KMS-11 (cell line): Measurements from ENCODE around the gene SLC7A6.

Experiments
- H2AFZ ChIP-seq: fragments of 200-600 bp; sonication (generic); 2 replicates; pipeline ENCODE4 v1.6.1; 2016; ENCODE audit warnings: antibody characterized with exemption, mixed run types, low read depth
- H3K27ac ChIP-seq: fragments of 200-600 bp; sonication (generic); 2 replicates; pipeline ENCODE4 v1.6.1; 2016; ENCODE audit warnings: mild to moderate bottlenecking, mixed run types
- H3K27me3 ChIP-seq: fragments of 200-600 bp; sonication (generic); 2 replicates; pipeline ENCODE4 v1.6.1; 2017; ENCODE audit warnings: mild to moderate bottlenecking, low read depth, mixed run types, moderate library complexity; ENCODE audit not compliant: insufficient read depth
- H3K36me3 ChIP-seq: fragments of 200-600 bp; sonication (generic); 2 replicates; pipeline ENCODE4 v1.6.1; 2017; ENCODE audit warnings: mild to moderate bottlenecking, mixed run types; ENCODE audit not compliant: insufficient read depth
- H3K4me1 ChIP-seq: fragments of 200-600 bp; sonication (generic); 2 replicates; pipeline ENCODE4 v1.6.1; 2016; ENCODE audit warnings: mild to moderate bottlenecking, low read depth, mixed run types; ENCODE audit not compliant: poor library complexity, severe bottlenecking
- H3K4me2 ChIP-seq: fragments of 200-600 bp; sonication (generic); 2 replicates; pipeline ENCODE4 v1.7.0; 2016; ENCODE audit warnings: mild to moderate bottlenecking, mixed run types
- H3K4me3 ChIP-seq: fragments of 200-600 bp; sonication (generic); IDR thresholded peaks from 2 replicates; pipeline ENCODE4 v1.6.1; 2017; ENCODE audit warnings: low read depth, low read length, mixed read lengths; ENCODE audit not compliant: insufficient read depth
- H3K79me2 ChIP-seq: fragments of 200-600 bp; sonication (generic); 2 replicates; pipeline ENCODE4 v1.6.1; 2016; ENCODE audit warnings: low read depth, mixed run types; ENCODE audit not compliant: insufficient read depth
- H3K9ac ChIP-seq: fragments of 200-600 bp; sonication (generic); 2 replicates; pipeline ENCODE4 v1.6.1; 2016; ENCODE audit warnings: mild to moderate bottlenecking, mixed run types
- H4K20me1 ChIP-seq: fragments of 200-600 bp; sonication (generic); 2 replicates; pipeline ENCODE4 v1.6.1; 2016; ENCODE audit warnings: mild to moderate bottlenecking, mixed run types; ENCODE audit not compliant: insufficient read depth
- TF ChIP-seq, protein P1 (sequence below): fragments of 200-600 bp; sonication (generic); conservative IDR thresholded peaks from 2 replicates; pipeline ENCODE4 v1.6.1; 2017; ENCODE audit warnings: low read depth, mild to moderate bottlenecking, antibody characterized with exemption, low read length, moderate library complexity, mixed read lengths

SLC7A6 gene

DNA sequence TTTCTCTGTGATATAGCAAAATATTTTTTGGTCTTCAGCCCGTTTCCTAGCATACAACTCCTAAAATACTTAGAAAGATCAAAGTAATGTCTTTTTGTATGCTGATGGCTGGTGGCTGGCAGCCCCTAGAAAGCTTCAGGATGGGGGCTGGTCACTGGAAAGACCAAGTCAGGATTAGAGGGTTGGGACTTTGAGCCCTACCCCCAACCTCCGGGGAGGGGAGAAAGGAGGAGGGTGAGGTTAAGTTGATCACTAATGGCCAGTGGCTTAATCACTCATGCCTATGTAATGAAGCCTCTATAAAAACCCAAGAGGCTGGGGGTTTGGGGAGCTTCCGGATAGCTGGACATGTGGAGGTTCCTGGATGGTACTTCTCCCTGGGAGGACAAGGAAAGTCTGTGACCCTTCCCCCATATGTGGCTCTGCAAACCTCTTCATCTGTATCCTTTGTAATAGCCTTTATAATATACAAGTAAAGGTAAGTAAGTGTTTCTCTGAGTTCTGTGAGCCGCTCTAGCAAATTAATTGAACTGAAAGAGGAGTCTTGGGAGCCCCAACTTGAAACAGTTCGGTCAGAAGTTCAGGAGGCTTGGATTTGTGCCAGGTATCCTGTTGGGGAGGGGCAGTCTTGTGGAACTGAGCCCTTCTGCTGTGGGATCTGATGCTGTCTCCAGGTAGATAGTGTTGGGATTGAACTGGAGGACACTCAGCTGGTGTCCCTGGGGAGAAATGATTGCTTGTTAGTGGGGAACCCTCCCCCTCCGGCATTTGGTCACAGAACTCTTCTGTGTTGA is 3.5 kb downstream of the SLC7A6 start:
- Histone ChIP-seq H4K20me1 (peaks cover 34% of the 10 kb centered on the region), H3K36me3 (peaks cover 3% of the 10 kb centered on the region; the same call in 1 of the 2 replicates), H3K27ac (no peak overlapping the region), H3K4me1 (peaks cover 71% of the 10 kb centered on the region), H3K4me2 (no peak overlapping the region), H3K9ac (no peak overlapping the region), H3K79me2 (peaks cover 83% of the 10 kb centered on the region), H3K27me3 (no peaks in the 10 kb centered on the region), H2AFZ (no peak overlapping the region), H3K4me3 (no peak overlapping the region)
- TF ChIP-seq, protein P1, sequence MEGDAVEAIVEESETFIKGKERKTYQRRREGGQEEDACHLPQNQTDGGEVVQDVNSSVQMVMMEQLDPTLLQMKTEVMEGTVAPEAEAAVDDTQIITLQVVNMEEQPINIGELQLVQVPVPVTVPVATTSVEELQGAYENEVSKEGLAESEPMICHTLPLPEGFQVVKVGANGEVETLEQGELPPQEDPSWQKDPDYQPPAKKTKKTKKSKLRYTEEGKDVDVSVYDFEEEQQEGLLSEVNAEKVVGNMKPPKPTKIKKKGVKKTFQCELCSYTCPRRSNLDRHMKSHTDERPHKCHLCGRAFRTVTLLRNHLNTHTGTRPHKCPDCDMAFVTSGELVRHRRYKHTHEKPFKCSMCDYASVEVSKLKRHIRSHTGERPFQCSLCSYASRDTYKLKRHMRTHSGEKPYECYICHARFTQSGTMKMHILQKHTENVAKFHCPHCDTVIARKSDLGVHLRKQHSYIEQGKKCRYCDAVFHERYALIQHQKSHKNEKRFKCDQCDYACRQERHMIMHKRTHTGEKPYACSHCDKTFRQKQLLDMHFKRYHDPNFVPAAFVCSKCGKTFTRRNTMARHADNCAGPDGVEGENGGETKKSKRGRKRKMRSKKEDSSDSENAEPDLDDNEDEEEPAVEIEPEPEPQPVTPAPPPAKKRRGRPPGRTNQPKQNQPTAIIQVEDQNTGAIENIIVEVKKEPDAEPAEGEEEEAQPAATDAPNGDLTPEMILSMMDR, result no peak

DNA sequence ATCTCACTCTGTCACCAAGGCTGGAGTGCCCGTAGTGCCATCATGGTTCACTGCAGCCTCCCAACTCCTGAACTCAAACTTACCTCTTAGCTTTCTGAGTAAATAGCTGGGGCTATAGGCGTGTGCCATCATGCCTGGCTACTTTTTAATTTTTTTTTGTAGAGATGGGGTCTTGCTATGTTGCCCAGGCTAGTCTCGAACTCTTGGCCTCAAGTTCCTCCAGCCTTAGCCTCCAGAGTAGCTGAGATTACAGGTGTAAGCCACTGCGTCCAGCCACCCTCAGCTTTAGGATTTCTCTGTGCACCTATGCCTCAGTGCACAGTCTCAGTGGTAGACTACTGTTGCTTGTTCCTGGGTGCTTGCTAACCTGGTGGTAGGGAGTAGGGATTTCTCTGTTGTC is 5.5 kb downstream of the SLC7A6 start:
- H3K9ac ChIP-seq, result no peak overlapping the region
- H4K20me1 ChIP-seq, result peaks cover 40% of the 10 kb centered on the region
- H3K27me3 ChIP-seq, result no peaks in the 10 kb centered on the region
- H3K4me2 ChIP-seq, result no peak overlapping the region
- peaks cover 99% of the 10 kb centered on the region for H3K79me2 ChIP-seq
- no peak overlapping the region for H3K27ac ChIP-seq
- H3K4me1 ChIP-seq, result peaks cover 78% of the 10 kb centered on the region
- H2AFZ ChIP-seq, result no peak overlapping the region
- no peak overlapping the region for H3K4me3 ChIP-seq
- peaks cover 3% of the 10 kb centered on the region; the same call in 1 of the 2 replicates for H3K36me3 ChIP-seq
- TF ChIP-seq, protein P1, result no peak

DNA sequence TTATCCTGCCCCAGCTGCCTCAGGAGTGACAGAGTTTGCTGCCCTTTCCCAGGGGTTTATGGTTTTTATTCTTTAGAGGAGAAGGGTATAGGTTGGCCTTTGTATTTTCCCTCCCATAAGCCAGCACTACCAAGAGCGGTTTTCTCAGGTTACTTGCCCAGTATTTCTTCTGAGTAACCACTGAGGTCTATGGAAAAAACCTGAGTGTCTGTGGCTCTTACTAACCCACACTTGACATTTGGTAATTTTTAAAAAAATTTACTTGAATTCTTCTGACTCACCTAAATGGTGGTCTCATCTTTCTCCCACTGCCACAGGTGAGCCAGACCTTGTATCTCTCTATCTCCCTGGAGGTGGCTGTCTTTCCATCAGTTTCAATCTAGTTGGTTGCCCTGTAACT is 6.0 kb downstream of the SLC7A6 start:
- H3K36me3 ChIP-seq, result peaks cover 3% of the 10 kb centered on the region; the same call in 1 of the 2 replicates
- no peak overlapping the region for H3K9ac ChIP-seq
- H3K4me2 ChIP-seq, result no peak overlapping the region
- peaks cover 40% of the 10 kb centered on the region for H4K20me1 ChIP-seq
- H3K27me3 ChIP-seq, result no peaks in the 10 kb centered on the region
- H3K4me3 ChIP-seq, result no peak overlapping the region
- peaks cover 84% of the 10 kb centered on the region for H3K4me1 ChIP-seq
- peaks cover 94% of the 10 kb centered on the region for H3K79me2 ChIP-seq
- no peak overlapping the region for H2AFZ ChIP-seq
- H3K27ac ChIP-seq, result no peak overlapping the region
- TF ChIP-seq, protein P1, result no peak

DNA sequence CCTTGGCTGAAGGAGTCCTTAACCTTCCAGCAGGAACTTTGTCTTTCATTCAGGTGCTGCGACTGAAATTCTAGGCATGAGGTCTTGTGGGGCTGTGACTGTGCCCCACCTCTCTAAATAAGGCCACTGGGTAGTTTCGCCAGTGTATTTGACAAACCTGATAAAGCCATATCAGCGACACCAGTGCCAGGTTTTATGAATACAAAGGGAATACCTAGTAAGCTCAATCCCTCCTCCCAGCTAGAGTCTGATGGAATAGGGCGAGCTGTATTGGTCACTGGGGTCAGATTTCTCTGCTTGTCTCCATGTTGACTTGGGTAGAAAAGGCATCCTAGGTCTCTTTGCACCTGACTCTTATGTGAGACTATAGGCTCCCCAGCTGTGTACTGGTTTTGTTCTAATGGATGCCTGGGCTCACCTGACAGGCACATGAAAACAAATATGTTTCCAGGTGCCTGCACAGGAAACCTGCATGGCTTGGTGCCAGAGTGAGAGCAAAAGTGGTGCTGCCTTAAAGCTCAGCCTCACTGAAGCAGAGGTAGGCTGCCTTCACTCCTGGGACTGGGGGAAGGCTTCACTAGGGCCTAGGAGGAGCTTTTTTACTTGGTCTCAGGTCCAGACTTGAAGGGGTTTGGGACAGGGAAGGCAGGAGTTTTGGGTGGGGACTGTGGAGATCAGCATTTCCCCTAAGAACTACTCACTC is 8.3 kb downstream of the SLC7A6 start:
- TF ChIP-seq, protein P1, result no peak
- Histone ChIP-seq H3K79me2 (peaks cover 71% of the 10 kb centered on the region), H3K9ac (no peak overlapping the region), H3K27me3 (no peaks in the 10 kb centered on the region), H3K4me2 (peak overlapping the region; percentile 2; the same call in 1 of the 2 replicates), H4K20me1 (peaks cover 27% of the 10 kb centered on the region), H3K36me3 (peaks cover 3% of the 10 kb centered on the region; the same call in 1 of the 2 replicates), H3K27ac (peak overlapping the region; percentile 18; the same call in 1 of the 2 replicates), H3K4me3 (no peak overlapping the region), H2AFZ (no peak overlapping the region), H3K4me1 (peaks cover 76% of the 10 kb centered on the region)
